ENCODE results near the gene RUSC1. TPM values are rescaled to one million over a fixed set of nuclear protein-coding genes. Genes with fewer than 3 reads are reported as not detected.

The RUSC1 gene
- total and polyA plus RNA-seq, 2 experiments from 2014 or later = 30.4 to 31.9 TPM

DNA sequence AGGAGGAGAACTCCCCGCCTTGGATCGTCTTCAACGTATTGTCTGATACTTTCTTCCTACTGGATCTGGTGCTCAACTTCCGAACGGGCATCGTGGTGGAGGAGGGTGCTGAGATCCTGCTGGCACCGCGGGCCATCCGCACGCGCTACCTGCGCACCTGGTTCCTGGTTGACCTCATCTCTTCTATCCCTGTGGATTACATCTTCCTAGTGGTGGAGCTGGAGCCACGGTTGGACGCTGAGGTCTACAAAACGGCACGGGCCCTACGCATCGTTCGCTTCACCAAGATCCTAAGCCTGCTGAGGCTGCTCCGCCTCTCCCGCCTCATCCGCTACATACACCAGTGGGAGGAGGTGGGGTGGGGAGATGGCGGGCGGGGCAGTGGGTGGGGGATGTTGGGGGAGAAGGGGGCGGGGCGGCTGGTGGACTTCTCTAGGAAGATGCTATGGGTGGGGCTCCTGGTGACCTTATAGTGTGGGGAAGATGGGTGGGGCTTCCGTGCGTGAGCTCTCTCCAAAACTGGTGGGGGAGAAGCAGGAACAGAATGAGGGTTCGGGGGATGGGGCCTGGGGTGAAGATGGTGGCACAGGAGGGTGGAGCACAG is 38.1 kb upstream of the RUSC1 start:
- Histone ChIP-seq H3K9ac (no peak overlapping the region), H3F3A (ENCODE audit: insufficient read depth) (peaks cover 7% of the 10 kb centered on the region), H3K27me3 (replicated peaks; ENCODE audit: insufficient read depth) (no peaks in the 10 kb centered on the region), H2AFZ (no peak overlapping the region), H3K79me2 (ENCODE audit: insufficient read depth) (no peaks in the 10 kb centered on the region), H3K9me2 (ENCODE audit: insufficient read depth) (no peaks in the 10 kb centered on the region), H4K20me1 (ENCODE audit: insufficient read depth) (no peaks in the 10 kb centered on the region), H3K27ac (no peak overlapping the region), H3K36me3 (ENCODE audit: low read depth) (no peaks in the 10 kb centered on the region), H3K4me1 (ENCODE audit: insufficient read depth) (no peaks in the 10 kb centered on the region), H3K4me2 (ENCODE audit: unreplicated experiment) (no peak overlapping the region), H3K9me3 (ENCODE audit: low read depth) (no peaks in the 10 kb centered on the region), H3K4me3 (no peak overlapping the region)
- DNase-seq = no peak
- no peak for TF ChIP-seq EZH2phosphoT487 (IDR thresholded peaks at IDR 0.05; ENCODE audit: insufficient read depth, low read depth)
- no peak for TF ChIP-seq EZH2 (IDR thresholded peaks at IDR 0.05; ENCODE audit: insufficient read depth, poor library complexity, severe bottlenecking)
- 93 to 94% methylated on average over 28 to 29 of the region's 29 CpGs for WGBS, 2 experiments (ENCODE audit: low coverage in 1 of 2, low lambda C conversion rate in 2 of 2, missing lambda C conversion rate in 2 of 2)
- in situ Hi-C loops (cut with MboI) = no loop called here

DNA sequence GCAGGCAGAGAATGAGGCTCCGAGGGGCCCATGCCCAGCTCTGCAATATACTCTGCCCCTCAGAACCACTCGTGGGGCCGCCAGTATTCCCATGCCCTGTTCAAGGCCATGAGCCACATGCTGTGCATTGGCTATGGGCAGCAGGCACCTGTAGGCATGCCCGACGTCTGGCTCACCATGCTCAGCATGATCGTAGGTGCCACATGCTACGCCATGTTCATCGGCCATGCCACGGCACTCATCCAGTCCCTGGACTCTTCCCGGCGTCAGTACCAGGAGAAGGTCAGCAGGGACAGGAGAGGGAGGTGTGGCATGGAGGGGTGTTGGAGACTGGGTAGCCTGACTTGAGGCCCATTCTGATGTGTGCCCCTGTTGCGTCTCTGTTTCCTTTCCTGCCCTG is 36.2 kb upstream of the RUSC1 start:
- no peak overlapping the region for H3K4me2 ChIP-seq (ENCODE audit: unreplicated experiment)
- no peaks in the 10 kb centered on the region for H3F3A ChIP-seq (ENCODE audit: insufficient read depth)
- 92% methylated on average over 12 of the region's 12 CpGs for WGBS, 2 experiments (ENCODE audit: low coverage in 1 of 2, low lambda C conversion rate in 2 of 2, missing lambda C conversion rate in 2 of 2)
- no peaks in the 10 kb centered on the region for H4K20me1 ChIP-seq (ENCODE audit: insufficient read depth)
- no peak overlapping the region for H3K4me3 ChIP-seq
- H3K9me3 ChIP-seq (ENCODE audit: low read depth) = no peaks in the 10 kb centered on the region
- DNase-seq = no peak
- no peaks in the 10 kb centered on the region for H3K36me3 ChIP-seq (ENCODE audit: low read depth)
- H3K9ac ChIP-seq = no peak overlapping the region
- no peaks in the 10 kb centered on the region for H3K27me3 ChIP-seq (replicated peaks; ENCODE audit: insufficient read depth)
- in situ Hi-C loops (cut with MboI) = no loop called here
- no peak overlapping the region for H3K27ac ChIP-seq
- TF ChIP-seq EZH2 (IDR thresholded peaks at IDR 0.05; ENCODE audit: insufficient read depth, poor library complexity, severe bottlenecking) = no peak
- TF ChIP-seq EZH2phosphoT487 (IDR thresholded peaks at IDR 0.05; ENCODE audit: insufficient read depth, low read depth) = no peak
- no peak overlapping the region for H2AFZ ChIP-seq
- no peaks in the 10 kb centered on the region for H3K79me2 ChIP-seq (ENCODE audit: insufficient read depth)
- H3K9me2 ChIP-seq (ENCODE audit: insufficient read depth) = no peaks in the 10 kb centered on the region
- no peaks in the 10 kb centered on the region for H3K4me1 ChIP-seq (ENCODE audit: insufficient read depth)

DNA sequence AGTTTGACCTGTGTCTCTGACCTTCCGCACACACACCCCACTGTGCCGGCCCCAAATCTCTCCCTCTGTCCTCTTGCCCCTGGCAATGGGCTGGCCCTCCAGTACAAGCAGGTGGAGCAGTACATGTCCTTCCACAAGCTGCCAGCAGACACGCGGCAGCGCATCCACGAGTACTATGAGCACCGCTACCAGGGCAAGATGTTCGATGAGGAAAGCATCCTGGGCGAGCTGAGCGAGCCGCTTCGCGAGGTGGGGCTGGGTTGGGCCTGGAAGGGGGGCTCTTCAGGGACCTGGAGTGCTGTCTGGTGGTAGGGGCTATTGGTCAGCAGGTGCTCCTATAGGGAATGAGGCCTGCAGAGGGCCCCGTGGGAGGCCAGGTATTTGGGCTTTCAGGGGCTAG is 35.6 kb upstream of the RUSC1 start:
- H3K4me1 ChIP-seq (ENCODE audit: insufficient read depth) = no peaks in the 10 kb centered on the region
- H3K27ac ChIP-seq = no peak overlapping the region
- H3K9me2 ChIP-seq (ENCODE audit: insufficient read depth) = no peaks in the 10 kb centered on the region
- in situ Hi-C loops (cut with MboI) = no loop called here
- no peaks in the 10 kb centered on the region for H3K27me3 ChIP-seq (replicated peaks; ENCODE audit: insufficient read depth)
- H3K4me2 ChIP-seq (ENCODE audit: unreplicated experiment) = no peak overlapping the region
- no peaks in the 10 kb centered on the region for H3K36me3 ChIP-seq (ENCODE audit: low read depth)
- 87 to 93% methylated on average over 14 of the region's 14 CpGs for WGBS, 2 experiments (ENCODE audit: low coverage in 1 of 2, low lambda C conversion rate in 2 of 2, missing lambda C conversion rate in 2 of 2)
- no peak overlapping the region for H3K9ac ChIP-seq
- TF ChIP-seq EZH2phosphoT487 (IDR thresholded peaks at IDR 0.05; ENCODE audit: insufficient read depth, low read depth) (no peak), EZH2 (IDR thresholded peaks at IDR 0.05; ENCODE audit: insufficient read depth, poor library complexity, severe bottlenecking) (no peak)
- no peak overlapping the region for H3K4me3 ChIP-seq
- H3K79me2 ChIP-seq (ENCODE audit: insufficient read depth) = no peaks in the 10 kb centered on the region
- H4K20me1 ChIP-seq (ENCODE audit: insufficient read depth) = no peaks in the 10 kb centered on the region
- no peaks in the 10 kb centered on the region for H3K9me3 ChIP-seq (ENCODE audit: low read depth)
- no peaks in the 10 kb centered on the region for H3F3A ChIP-seq (ENCODE audit: insufficient read depth)
- no peak overlapping the region for H2AFZ ChIP-seq
- no peak for DNase-seq

DNA sequence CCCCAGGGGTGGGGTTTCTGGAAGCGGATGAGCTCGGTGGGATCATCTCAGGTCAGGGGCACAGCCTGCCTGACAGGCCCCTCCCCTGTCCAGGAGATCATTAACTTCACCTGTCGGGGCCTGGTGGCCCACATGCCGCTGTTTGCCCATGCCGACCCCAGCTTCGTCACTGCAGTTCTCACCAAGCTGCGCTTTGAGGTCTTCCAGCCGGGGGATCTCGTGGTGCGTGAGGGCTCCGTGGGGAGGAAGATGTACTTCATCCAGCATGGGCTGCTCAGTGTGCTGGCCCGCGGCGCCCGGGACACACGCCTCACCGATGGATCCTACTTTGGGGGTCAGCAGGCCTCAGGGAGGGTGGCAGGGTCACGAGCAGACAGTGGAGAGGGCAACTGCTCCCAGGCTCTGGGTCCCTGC is 35.1 kb upstream of the RUSC1 start:
- no peak for TF ChIP-seq EZH2phosphoT487 (IDR thresholded peaks at IDR 0.05; ENCODE audit: insufficient read depth, low read depth)
- no peak for TF ChIP-seq EZH2 (IDR thresholded peaks at IDR 0.05; ENCODE audit: insufficient read depth, poor library complexity, severe bottlenecking)
- Histone ChIP-seq H3K9ac (no peak overlapping the region), H3K27me3 (replicated peaks; ENCODE audit: insufficient read depth) (no peaks in the 10 kb centered on the region), H3K79me2 (ENCODE audit: insufficient read depth) (no peaks in the 10 kb centered on the region), H3K4me2 (ENCODE audit: unreplicated experiment) (no peak overlapping the region), H3K9me2 (ENCODE audit: insufficient read depth) (no peaks in the 10 kb centered on the region), H3K4me3 (no peak overlapping the region), H3K4me1 (ENCODE audit: insufficient read depth) (no peaks in the 10 kb centered on the region), H3K27ac (no peak overlapping the region), H3K9me3 (ENCODE audit: low read depth) (no peaks in the 10 kb centered on the region), H3F3A (ENCODE audit: insufficient read depth) (no peaks in the 10 kb centered on the region), H2AFZ (no peak overlapping the region), H4K20me1 (ENCODE audit: insufficient read depth) (no peaks in the 10 kb centered on the region), H3K36me3 (ENCODE audit: low read depth) (no peaks in the 10 kb centered on the region)
- WGBS, 2 experiments (ENCODE audit: low coverage in 1 of 2, low lambda C conversion rate in 2 of 2, missing lambda C conversion rate in 2 of 2) = 90 to 93% methylated on average over 18 of the region's 18 CpGs
- no peak for DNase-seq
- in situ Hi-C loops (cut with MboI) = no loop called here

DNA sequence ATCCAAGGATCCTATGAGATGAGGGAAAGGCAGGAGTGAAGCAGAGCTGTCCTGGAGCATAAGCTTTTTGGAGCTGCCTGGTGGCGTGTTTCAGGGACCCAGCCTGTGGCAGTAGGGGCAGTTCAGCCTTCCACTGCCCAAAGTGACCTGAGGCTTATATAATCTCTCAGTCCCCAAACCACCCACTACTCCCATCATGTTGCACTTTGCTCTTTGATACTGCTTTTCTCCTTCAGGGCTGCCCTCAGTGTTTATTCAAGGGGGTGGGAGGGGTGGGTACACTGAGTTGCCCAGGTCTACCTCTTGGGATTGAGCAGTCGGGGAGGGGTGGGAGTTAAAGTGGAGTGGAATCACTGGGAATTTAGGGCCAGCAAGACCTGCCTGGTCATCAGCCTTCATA is 34.1 kb upstream of the RUSC1 start:
- Histone ChIP-seq H3K36me3 (ENCODE audit: low read depth) (no peaks in the 10 kb centered on the region), H3F3A (ENCODE audit: insufficient read depth) (no peaks in the 10 kb centered on the region), H3K4me2 (ENCODE audit: unreplicated experiment) (no peak overlapping the region), H3K79me2 (ENCODE audit: insufficient read depth) (no peaks in the 10 kb centered on the region), H3K27me3 (replicated peaks; ENCODE audit: insufficient read depth) (no peaks in the 10 kb centered on the region), H3K9me2 (ENCODE audit: insufficient read depth) (no peaks in the 10 kb centered on the region), H3K4me1 (ENCODE audit: insufficient read depth) (no peaks in the 10 kb centered on the region), H3K4me3 (no peak overlapping the region), H4K20me1 (ENCODE audit: insufficient read depth) (no peaks in the 10 kb centered on the region), H3K27ac (no peak overlapping the region), H3K9ac (no peak overlapping the region), H2AFZ (no peak overlapping the region), H3K9me3 (ENCODE audit: low read depth) (no peaks in the 10 kb centered on the region)
- in situ Hi-C loops (cut with MboI) = no loop called here
- TF ChIP-seq EZH2phosphoT487 (IDR thresholded peaks at IDR 0.05; ENCODE audit: insufficient read depth, low read depth) (no peak), EZH2 (IDR thresholded peaks at IDR 0.05; ENCODE audit: insufficient read depth, poor library complexity, severe bottlenecking) (no peak)
- WGBS, 2 experiments (ENCODE audit: low coverage in 1 of 2, low lambda C conversion rate in 2 of 2, missing lambda C conversion rate in 2 of 2) = 75 to 81% methylated on average over 2 of the region's 2 CpGs
- no peak for DNase-seq
